ENCODE data around the gene MTSS2.

- TF ChIP-seq CTCF (conservative IDR thresholded peaks at IDR 0.05; ENCODE audit: low read depth, low read length), result no peak
- no peak for TF ChIP-seq MAZ (IDR thresholded peaks at IDR 0.05; ENCODE audit: borderline replicate concordance, low read depth, low read length)
- no peak for TF ChIP-seq USF2 (IDR thresholded peaks at IDR 0.05; ENCODE audit: low read depth, low read length)
- no peak for TF ChIP-seq RAD21 (IDR thresholded peaks at IDR 0.05; ENCODE audit: low read length)
- no peak for TF ChIP-seq ELK1 (IDR thresholded peaks at IDR 0.05; ENCODE audit: borderline replicate concordance, low read depth, low read length)
- no peak for TF ChIP-seq POLR2A (IDR thresholded peaks at IDR 0.05; ENCODE audit: low read depth, low read length)
- no peak for TF ChIP-seq MXI1 (IDR thresholded peaks at IDR 0.05; ENCODE audit: borderline replicate concordance, low read depth, low read length)
- no peak for TF ChIP-seq RFX5 (IDR thresholded peaks at IDR 0.05; ENCODE audit: low read depth, low read length)
Measured at GRCh38 chr16:70709942-70710341, 24.1 kb upstream of the MTSS2 start.

Data from IMR-90 (cell line).